GM06990 (cell line): ENCODE data around the gene GPR179.
A peak's percentile ranks its signal among the peaks of the same experiment; 100 is the strongest.

Source experiments
- DNase-seq: peaks from one replicate; pipeline ENCODE4 v3.0.0-alpha.2; 2011; ENCODE audit not compliant: insufficient read length; ENCODE audit errors: extremely low read depth
- H3K27me3 ChIP-seq: replicated peaks from 2 replicates; pipeline ENCODE4 v1.6.0; 2011; ENCODE audit warnings: low read length; ENCODE audit not compliant: control insufficient read depth, insufficient read depth
- H3K36me3 ChIP-seq: 2 replicates; pipeline ENCODE4 v1.5.1; 2011; ENCODE audit warnings: low read length; ENCODE audit not compliant: control insufficient read depth, insufficient read depth
- H3K4me3 ChIP-seq: replicated peaks from 2 replicates; pipeline ENCODE4 v1.5.1; 2011; ENCODE audit warnings: low read depth, mild to moderate bottlenecking, control low read depth, low read length
- TF ChIP-seq, protein P1 (sequence below): IDR thresholded peaks from 2 replicates; pipeline ENCODE4 v1.5.1; 2011; ENCODE audit warnings: low read length, control low read depth, mild to moderate bottlenecking, inconsistent platforms; ENCODE audit not compliant: insufficient read depth, poor library complexity, severe bottlenecking

The GPR179 gene

DNA sequence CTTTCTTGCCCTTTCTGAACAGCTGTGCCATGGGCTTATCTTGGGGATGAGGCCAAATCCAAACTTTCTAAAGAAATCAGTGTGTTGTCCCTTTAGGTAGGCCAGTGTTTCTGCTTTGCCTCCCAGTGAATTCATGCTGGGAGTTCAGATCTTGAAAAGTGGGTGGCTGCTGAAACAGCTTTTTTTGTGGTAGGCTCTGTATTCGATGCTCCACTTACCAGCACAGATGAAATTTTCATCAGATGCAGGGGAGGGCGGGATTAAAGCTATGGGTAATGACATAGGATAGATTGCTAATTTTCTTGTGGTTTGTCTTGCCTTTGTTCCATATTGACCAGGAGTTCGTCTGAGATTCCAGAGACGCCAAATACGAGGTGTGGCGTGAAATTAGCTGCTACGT lies 10.7 kb upstream of the GPR179 start:
- Histone ChIP-seq H3K27me3 (no peaks in the 10 kb centered on the region), H3K4me3 (no peak overlapping the region), H3K36me3 (no peaks in the 10 kb centered on the region)
- no peak for DNase-seq
- TF ChIP-seq, protein P1, sequence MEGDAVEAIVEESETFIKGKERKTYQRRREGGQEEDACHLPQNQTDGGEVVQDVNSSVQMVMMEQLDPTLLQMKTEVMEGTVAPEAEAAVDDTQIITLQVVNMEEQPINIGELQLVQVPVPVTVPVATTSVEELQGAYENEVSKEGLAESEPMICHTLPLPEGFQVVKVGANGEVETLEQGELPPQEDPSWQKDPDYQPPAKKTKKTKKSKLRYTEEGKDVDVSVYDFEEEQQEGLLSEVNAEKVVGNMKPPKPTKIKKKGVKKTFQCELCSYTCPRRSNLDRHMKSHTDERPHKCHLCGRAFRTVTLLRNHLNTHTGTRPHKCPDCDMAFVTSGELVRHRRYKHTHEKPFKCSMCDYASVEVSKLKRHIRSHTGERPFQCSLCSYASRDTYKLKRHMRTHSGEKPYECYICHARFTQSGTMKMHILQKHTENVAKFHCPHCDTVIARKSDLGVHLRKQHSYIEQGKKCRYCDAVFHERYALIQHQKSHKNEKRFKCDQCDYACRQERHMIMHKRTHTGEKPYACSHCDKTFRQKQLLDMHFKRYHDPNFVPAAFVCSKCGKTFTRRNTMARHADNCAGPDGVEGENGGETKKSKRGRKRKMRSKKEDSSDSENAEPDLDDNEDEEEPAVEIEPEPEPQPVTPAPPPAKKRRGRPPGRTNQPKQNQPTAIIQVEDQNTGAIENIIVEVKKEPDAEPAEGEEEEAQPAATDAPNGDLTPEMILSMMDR = no peak

DNA sequence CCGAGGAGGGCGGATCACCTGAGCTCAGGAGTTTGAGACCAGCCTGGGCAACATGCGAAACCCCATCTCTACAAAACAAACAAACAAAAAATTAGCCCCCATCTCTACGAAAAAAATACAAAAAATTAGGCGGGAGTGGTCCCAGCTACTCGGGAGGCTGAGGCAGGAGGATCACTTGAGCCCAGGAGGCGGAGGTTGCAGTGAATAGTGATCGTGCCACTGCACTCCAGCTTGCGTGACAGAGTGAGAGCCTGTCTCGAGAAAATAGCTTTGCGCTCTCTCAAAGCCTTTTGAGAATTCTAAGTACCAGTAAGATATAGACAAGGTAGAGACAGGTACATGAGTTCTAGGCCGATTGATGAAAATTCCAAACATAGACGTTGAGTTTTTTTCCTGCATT lies 9.9 kb upstream of the GPR179 start:
- no peak for DNase-seq
- Histone ChIP-seq H3K4me3 (no peak overlapping the region), H3K36me3 (no peaks in the 10 kb centered on the region), H3K27me3 (no peaks in the 10 kb centered on the region)
- TF ChIP-seq, protein P1 = no peak

DNA sequence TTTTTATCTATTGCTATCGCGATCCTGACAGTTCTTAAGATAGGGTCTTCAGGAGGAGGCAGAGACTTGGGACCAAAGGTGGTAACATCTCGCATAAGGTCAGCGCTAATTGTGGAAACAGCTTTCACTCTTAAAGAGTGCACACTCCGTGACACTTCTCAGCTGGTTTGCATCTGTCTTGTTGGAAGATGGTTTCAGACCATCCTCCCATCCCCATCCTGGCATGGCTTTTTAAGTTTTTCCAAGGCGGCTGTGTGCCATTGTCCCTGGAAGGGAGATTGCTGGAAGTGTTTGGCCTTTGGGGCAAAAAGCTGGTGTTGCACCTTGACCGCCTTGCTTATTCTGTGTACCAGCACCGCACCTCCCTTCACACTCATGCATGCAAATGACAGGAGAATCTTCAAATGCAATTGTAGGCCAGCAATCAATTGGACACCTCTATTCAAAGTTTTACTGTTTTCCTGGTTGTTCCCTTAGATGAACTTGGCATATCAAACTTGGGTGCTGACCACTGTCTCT lies 9.4 kb upstream of the GPR179 start:
- Histone ChIP-seq H3K4me3 (peak overlapping the region; percentile 78), H3K27me3 (no peaks in the 10 kb centered on the region), H3K36me3 (no peaks in the 10 kb centered on the region)
- TF ChIP-seq, protein P1 = no peak
- no peak for DNase-seq

DNA sequence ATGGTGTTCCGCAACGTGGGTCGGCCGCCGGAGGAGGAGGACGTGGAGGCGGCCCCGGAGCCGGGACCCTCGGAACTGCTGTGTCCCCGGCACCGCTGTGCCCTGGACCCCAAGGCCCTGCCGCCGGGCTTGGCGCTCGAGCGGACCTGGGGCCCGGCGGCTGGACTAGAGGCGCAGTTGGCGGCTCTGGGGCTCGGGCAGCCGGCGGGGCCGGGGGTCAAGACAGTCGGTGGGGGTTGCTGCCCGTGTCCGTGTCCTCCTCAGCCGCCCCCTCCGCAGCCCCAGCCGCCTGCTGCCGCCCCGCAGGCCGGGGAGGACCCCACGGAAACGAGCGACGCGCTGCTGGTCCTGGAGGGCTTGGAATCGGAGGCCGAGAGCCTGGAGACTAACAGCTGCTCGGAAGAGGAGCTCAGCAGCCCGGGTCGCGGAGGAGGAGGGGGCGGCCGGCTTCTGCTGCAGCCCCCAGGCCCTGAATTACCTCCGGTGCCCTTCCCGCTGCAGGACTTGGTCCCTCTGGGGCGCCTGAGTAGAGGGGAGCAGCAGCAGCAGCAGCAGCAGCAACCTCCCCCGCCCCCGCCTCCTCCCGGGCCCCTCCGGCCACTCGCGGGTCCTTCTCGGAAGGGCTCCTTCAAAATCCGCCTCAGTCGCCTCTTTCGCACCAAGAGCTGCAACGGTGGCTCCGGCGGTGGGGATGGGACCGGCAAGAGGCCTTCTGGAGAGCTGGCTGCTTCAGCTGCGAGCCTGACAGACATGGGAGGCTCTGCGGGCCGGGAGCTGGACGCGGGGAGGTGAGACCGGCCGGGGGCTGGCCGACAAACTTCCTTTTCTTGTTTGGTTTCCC lies 8.7 kb upstream of the GPR179 start:
- peak overlapping the region; percentile 78 for H3K4me3 ChIP-seq
- no peaks in the 10 kb centered on the region for H3K27me3 ChIP-seq
- TF ChIP-seq, protein P1 = no peak
- DNase-seq = peak; percentile 41
- H3K36me3 ChIP-seq = no peaks in the 10 kb centered on the region

DNA sequence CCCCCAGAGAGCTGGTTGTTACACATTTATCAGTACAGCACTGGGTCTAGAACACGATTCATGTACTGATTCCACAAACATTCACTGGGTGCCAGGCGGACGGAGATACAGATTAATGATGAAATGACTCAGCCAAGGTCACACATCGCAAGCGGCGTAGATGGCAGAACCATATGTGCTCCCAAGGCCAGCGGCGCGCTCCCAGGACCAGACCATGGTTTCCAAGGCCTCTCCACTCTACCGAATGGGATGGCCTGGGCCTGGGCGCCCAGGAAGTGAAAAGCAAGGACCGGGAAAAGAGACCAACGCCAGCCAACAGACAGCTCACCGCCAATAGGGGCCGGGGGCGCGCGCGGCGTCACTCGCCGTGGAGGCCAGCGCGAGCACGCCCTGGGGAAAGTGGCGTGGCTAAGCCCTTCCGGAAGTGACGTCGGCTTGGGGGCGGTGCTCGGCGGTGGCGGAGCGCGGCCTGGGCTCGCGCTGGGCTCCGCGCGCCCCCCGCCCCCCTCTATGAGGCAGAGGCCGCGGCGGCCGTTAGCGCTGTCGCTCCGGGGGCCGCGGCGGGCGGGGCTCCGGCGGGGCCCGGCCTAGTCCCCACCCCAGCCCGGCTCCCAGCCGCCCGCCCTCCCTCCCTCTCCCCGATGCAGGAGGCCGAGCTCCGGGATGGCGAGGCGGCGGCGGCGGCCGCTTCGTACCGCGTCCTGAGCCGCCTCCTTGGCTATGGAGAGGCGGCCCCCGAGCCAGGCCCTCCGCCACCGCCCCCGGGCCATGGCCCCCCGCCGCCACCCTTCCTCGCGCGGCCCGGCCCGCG lies 7.9 kb upstream of the GPR179 start, which contains the start of gene SOCS7:
SOCS7 (plus strand) TSS at position 433 of the 811 bp plus-strand sequence; CDS start at position 642, 209 bp downstream.
- TF ChIP-seq, protein P1 = no peak
- Histone ChIP-seq H3K4me3 (peak within 1 kb of the TSS; percentile 78), H3K27me3 (no peaks in the 10 kb centered on the region), H3K36me3 (no peaks in the 10 kb centered on the region)
- DNase-seq = peak; percentile 90
